Activated B cell treated with CpG ODN at 0.5 μM for 24 hours (primary cell): ENCODE data around the gene EPB41L1. TPM values are rescaled to one million over a fixed set of nuclear protein-coding genes. Genes with fewer than 3 reads are reported as not detected.

Source experiments
- ATAC-seq: fragments of 200-7000 bp; cut with Tn5 transposase; one replicate; pipeline ENCODE4 v1.10.0; 2021; ENCODE audit warnings: low read depth, mild to moderate bottlenecking, moderate library complexity
- CTCF ChIA-PET: fragments of 350-600 bp; sonication (Branson Sonifier 250); formaldehyde crosslinking; loops from one replicate; lab custom pipeline; 2021; ENCODE audit warnings: antibody characterized with exemption; lab: Charles Lee
- POLR2A ChIA-PET: fragments of 350-600 bp; sonication (Branson Sonifier 250); formaldehyde crosslinking; loops from one replicate; lab custom pipeline; 2021; ENCODE audit warnings: antibody characterized with exemption; lab: Charles Lee
- DNase-seq: peaks from one replicate; pipeline ENCODE4 v3.0.0; 2022
- H3K27ac Mint-ChIP-seq: one replicate; pipeline ENCODE4 v1.8.0; 2020; ENCODE audit warnings: mixed read lengths
- H3K27me3 Mint-ChIP-seq: one replicate; pipeline ENCODE4 v1.8.0; 2021; ENCODE audit warnings: mixed read lengths
- H3K36me3 Mint-ChIP-seq: one replicate; pipeline ENCODE4 v1.8.0; 2021; ENCODE audit warnings: low read depth, mixed read lengths
- H3K4me1 Mint-ChIP-seq: one replicate; pipeline ENCODE4 v1.8.0; 2021; ENCODE audit warnings: mixed read lengths
- H3K4me3 Mint-ChIP-seq: one replicate; pipeline ENCODE4 v1.8.0; 2020; ENCODE audit warnings: mild to moderate bottlenecking, mixed read lengths
- H3K9me3 Mint-ChIP-seq: one replicate; pipeline ENCODE4 v1.8.0; 2020; ENCODE audit warnings: mixed read lengths
- CTCF ChIP-seq: fragments of 200-600 bp; IDR thresholded peaks from one replicate; pipeline ENCODE4 v1.8.0; 2022; ENCODE audit warnings: antibody characterized with exemption, mild to moderate bottlenecking
- intact Hi-C: fragments of 100-400 bp; cut with micrococcal nuclease; formaldehyde crosslinking; loops from one replicate; pipeline ENCODE4 v1.15.1; 2024
- total RNA-seq: library from RNA; stranded (reverse); gene quantifications from 2 replicates; pipeline ENCODE4 v1.2.3, GENCODE V29; 2022

Gene EPB41L1
- total RNA-seq, 1 donor from 2014 or later: 0.64 TPM

- Mint-ChIP-seq H3K36me3 (no peaks in the 10 kb centered on the region), H3K4me3 (no peak overlapping the region), H3K27me3 (peaks cover 4% of the 10 kb centered on the region), H3K27ac (no peak overlapping the region), H3K9me3 (no peaks in the 10 kb centered on the region), H3K4me1 (peaks cover 4% of the 10 kb centered on the region)
- no peak for ATAC-seq
- DNase-seq: no peak
- TF ChIP-seq CTCF: no peak
- ChIA-PET POLR2A (no interaction called here), CTCF (no interaction called here)
- intact Hi-C loops: no loop called here
Observed at GRCh38 chr20:36207602-36208001, 53.1 kb downstream of the EPB41L1 start.

GRCh38 chr20:36208257-36208656 lies 53.7 kb downstream of the EPB41L1 start:
- Mint-ChIP-seq H3K27me3 (peaks cover 4% of the 10 kb centered on the region), H3K27ac (no peak overlapping the region), H3K4me3 (no peak overlapping the region), H3K9me3 (no peaks in the 10 kb centered on the region), H3K36me3 (no peaks in the 10 kb centered on the region), H3K4me1 (no peaks in the 10 kb centered on the region)
- ChIA-PET POLR2A (no interaction called here), CTCF (no interaction called here)
- ATAC-seq: no peak
- intact Hi-C loops: no loop called here
- no peak for DNase-seq
- no peak for TF ChIP-seq CTCF

GRCh38 chr20:36210436-36211021 lies 56.0 kb downstream of the EPB41L1 start:
- Mint-ChIP-seq H3K4me1 (no peaks in the 10 kb centered on the region), H3K9me3 (no peaks in the 10 kb centered on the region), H3K27me3 (peaks cover 4% of the 10 kb centered on the region), H3K36me3 (no peaks in the 10 kb centered on the region), H3K4me3 (no peak overlapping the region), H3K27ac (no peak overlapping the region)
- ChIA-PET POLR2A (no interaction called here), CTCF (interaction anchor here (0.7 to 1.1 kb wide), 5 partner anchors 11 to 711 kb away, joined by 3 to 4 read pairs (median 3); no protein-coding TSS in a partner anchor)
- DNase-seq: no peak
- TF ChIP-seq CTCF: no peak
- ATAC-seq: no peak
- intact Hi-C loops: no loop called here

- POLR2A ChIA-PET: no interaction called here
- intact Hi-C loops: no loop called here
- no peaks in the 10 kb centered on the region for H3K4me1 Mint-ChIP-seq
Observed at GRCh38 chr20:36213362-36213761, 58.8 kb downstream of the EPB41L1 start.

More at GRCh38 chr20:36213362-36213761, 58.8 kb downstream of the EPB41L1 start:
- CTCF ChIA-PET: interaction anchor here (0.8 to 1.9 kb wide), 6 partner anchors 11 to 674 kb away, joined by 3 to 7 read pairs (median 5); no protein-coding TSS in a partner anchor
- Mint-ChIP-seq H3K9me3 (no peaks in the 10 kb centered on the region), H3K27ac (no peak overlapping the region), H3K4me3 (no peak overlapping the region), H3K36me3 (no peaks in the 10 kb centered on the region), H3K27me3 (peaks cover 4% of the 10 kb centered on the region)
- no peak for DNase-seq
- no peak for TF ChIP-seq CTCF
- no peak for ATAC-seq
